Renal pelvis (tissue), 4 donors: ENCODE data around the gene PDLIM1. TPM values are rescaled to one million over a fixed set of nuclear protein-coding genes. Genes with fewer than 3 reads are reported as not detected.

Experiments used
- DNase-seq: peaks from one replicate; pipeline ENCODE4 v3.0.0-alpha.2; 2013
- polyA plus RNA-seq, 3 donors: library from polyadenylated mRNA; unstranded; fragments of 120-200 nt; gene quantifications; one replicate each; pipeline ENCODE4 v1.2.1, GENCODE V29; 2013; ENCODE audit not compliant: insufficient read length in 3 of 3

The PDLIM1 gene
- polyA plus RNA-seq, 3 donors = 63.3 to 84.3 (median 83.7) TPM

DNA sequence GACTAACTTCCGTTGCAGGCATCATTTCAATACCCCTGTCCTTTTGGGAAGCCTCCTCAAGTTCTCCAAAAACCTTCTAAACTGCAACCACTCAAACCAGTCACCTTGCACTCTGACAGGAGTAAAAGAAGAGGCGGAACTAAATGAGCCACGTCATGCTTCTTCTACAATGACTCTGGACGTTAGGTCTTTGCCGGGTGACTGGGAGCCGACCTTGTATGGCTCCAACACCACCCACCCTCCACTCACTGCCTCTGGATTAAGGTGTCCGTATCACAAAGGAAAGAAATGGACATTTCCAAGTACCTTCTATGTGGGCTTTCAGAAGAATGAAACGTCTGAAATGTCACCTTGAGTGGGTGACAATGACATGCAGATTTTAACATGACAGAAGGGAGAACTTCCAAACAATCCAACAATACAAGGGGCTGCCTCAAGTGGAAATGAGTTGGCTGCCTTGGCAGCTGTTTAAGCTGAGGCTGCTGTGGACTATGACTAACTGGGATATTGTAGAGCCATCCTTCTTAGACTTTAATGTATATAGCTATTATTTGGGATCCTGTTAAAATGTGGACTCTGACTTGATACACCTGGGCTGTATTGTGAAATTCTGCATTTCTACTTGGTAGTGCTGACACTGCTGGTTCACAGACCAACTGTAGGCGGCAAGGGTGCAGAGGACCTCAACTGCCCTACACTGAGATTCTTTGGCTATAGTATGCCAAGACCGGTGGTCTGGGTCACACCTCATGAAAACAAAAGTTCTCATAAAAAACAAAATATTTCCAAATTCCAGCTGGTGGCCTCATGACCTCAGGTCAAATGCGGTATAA lies 33.8 kb upstream of the PDLIM1 start:
- no peak for DNase-seq

DNA sequence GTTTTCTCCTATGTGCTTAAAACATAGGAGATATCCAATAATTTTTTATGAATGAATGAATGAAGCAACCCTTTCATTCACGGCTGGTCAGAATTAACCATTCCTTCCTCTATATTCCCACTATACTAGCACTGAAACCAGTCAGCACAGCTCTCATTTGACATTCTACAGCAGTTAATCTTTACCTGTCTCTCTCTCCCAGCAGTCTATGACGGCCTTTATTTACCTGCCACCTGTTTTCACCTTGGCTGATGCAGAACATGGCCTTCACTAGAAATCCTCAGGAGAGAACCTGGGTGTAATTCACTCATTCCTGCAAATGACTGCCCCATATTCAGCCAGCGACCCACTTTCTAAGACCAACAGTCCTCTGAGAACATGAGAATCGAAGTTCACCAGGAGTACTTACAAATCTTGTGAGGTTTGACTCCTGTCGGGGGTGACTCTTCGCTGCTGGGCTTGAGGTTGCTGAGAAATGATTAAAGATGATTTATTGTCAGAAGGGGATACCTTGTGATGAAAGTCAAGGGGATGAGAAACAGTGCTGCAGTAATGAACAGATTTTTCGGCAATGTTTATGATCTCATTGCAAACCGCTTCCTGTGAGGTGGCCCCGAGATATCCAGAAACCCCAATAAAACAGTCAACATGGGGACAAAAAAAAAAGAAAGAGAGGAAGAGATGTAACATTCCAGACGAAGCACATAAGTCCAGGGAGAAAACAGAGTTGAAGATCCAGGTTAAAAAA lies 30.9 kb upstream of the PDLIM1 start:
- no peak for DNase-seq

DNA sequence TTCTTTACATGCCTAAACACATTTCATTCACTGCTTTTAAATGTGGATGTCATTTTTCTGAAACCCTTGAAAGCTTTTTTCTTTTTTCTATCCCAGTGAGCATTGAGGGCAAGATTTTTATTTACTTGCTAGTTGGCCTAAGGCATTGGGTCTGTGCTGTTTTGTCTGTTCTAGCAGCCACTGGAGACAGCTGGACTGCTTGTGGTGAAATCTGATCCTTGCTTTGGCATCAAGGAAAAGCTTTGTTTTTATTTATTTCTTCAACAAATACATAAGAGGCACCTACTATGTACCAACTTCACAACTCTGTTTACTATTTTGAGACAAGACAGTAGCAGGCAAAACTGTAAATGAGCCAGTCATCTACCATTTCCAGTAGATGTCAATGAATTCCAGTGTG lies 28.4 kb upstream of the PDLIM1 start:
- peak; percentile 33 for DNase-seq

DNA sequence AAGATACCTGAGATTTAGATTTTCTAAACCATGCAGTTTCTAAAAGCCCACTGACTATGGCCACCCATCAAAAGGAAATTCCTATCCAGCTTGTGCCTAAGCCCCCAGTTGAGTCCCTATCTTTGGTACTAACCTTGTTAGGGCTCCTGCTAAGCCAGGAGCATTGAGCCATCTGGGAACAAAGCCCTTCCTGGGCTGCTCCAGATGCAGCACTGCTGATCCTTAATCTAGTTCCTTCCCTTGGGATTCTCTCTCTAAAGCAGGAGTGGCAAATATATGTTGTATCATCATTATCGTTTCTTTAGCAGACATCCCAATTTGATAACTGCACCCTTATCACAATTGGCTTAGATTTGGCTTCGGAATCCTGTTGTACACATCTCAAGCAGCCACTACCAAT lies 24.7 kb upstream of the PDLIM1 start:
- DNase-seq = no peak

DNA sequence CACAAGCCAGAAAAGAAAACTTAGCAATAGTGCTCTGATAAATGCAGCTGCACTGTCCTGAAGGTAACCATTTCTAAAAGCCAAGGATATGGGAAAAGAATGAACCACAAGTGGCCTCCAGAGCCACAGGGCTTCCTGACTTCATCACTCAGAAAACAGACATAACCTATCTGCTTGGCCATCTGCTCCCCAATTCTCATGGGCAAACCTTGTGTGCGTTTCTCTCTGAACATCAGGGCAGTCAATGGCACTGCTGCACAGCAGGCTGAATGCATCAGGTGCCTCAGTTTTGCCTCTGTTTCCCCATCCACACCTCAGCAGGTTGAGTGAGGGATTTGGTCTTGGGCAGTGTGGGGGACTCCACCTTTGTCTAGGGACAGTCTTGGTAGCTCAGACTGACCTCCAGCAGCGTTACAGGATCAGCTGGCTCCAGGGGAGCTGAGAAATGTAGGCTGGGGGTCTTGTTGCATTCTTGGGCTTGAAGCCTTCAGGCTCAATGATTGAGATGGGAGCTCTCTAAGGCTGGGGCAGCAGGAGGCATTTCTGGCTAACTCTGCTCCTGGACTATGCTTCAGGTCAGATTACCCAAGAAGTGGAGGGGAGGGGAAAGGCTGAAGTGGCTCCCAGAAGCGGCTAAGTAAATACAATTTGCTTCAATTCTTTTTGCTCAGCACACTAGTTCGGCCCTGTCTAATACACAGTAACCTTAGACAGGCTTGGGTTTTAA lies 23.6 kb upstream of the PDLIM1 start:
- no peak for DNase-seq

DNA sequence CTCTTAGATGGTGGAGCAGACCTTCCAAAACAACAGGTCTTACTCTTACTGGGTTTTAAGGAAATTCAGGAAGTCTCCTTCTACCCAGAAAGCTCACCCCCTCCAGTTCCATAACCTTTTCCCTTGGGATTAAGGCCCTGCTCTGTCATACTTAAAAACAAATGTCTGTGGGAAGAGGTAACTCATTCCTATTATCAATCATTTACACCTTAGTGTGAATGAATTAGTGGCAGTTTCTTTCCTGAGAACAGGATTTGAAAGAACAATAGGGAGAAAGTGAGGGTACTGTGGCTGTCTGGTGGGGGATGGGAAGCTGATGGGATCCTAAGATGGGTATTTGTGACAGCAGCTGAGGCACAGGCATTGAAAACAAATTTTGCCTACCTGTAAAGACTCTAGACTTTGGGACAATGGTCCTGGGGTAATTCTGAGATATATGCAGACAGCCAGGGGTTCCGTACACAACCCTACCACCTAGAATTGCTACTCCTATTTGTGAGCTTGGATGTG lies 22.2 kb upstream of the PDLIM1 start:
- DNase-seq = no peak

DNA sequence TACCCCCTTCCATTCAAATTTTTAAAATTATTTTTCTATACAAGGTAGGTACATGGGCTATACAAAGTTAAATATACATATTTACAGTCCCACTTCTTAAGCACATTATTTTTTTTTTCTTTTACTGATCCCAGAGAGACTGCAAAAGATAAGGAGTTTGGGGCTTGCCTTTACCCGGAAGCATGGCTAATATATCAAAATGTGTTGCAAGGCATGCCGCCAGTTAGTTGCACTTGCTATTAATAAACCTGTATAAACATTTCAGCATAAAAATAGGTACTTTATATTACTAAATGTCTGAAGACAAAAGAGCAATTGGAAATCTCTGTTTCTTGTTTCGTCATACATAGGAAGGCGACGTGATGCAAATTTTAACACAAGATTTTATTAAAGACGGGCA lies 21.5 kb upstream of the PDLIM1 start:
- DNase-seq = no peak

DNA sequence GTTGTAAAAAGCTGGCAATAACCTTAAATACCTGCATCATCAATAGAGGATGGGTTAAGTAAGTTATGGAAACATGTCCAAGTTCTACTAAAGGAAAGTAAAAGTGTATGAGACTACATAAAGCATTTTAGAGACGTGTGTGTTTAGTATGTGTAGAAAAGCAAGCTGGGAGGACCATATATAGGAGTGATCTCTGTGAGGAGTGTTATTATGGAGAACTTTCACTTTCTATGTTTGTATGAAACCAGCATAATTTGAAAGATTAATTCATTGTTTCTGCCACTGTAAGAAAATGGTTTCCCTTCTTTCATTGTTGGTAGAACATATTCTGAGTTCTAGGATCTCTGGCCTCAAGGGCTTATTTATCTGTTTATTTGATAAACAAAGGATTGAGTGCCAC lies 19.2 kb upstream of the PDLIM1 start:
- no peak for DNase-seq

DNA sequence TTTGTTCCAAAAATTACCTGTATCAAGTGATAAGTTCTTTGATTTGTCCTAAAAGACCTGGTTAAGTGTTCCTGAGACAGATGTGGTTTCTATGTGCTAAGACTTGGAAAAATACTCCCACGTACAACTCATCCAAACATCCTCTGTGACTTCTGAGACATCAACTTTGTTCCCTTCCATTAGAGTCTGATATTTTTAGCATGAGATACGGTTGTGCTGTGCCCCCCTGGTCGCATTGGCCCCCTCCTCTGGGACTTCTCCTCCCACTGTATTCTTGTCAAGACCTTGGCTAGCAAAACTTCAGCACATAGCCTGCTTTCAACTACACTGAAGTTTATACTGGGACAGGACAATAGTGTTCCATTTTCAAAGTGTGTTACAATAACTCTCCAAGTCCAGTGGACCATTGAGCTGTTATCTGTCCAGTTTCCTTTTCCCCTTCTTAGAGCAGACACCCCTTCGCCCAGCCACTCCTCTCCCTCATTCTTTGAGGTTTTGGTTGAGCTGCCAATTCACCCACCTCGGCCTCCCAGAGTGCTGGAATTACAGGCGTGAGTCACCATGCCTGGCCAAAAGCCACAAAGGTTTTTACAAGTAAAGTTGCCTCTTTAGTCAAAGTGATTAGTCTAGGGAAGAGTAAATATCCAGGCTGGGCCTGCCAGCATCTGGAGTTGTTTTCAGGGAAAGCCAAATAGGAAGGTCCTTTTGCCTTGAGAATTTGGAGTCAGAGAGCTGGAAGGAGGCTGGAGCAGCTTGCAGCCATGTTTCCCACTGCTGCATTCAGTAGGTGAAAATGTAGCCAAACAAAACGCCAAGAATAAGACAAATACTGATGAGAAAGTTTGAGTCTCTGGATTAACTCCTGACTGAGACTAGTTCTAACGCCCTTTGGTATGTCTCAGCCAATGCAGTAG lies 17.8 kb upstream of the PDLIM1 start:
- no peak for DNase-seq

DNA sequence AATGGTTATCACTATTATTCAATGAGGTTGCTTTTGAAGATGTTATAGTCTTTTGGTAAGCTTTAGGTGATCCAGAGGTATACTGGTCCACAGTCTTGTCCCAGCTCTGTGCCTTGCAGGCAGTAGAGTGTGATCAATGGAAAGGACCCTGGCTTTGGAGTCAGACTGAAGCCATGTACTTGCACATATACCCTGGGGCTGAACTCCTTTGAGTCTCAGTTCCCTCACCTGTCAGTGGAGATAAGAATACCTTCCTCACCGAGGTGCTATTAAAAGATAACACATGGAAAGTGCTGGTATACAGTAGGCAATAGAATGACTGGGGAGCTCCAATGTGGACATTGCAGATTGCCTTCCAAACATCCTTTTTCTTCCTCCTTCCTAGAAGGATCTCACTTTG lies 16.0 kb upstream of the PDLIM1 start:
- no peak for DNase-seq

DNA sequence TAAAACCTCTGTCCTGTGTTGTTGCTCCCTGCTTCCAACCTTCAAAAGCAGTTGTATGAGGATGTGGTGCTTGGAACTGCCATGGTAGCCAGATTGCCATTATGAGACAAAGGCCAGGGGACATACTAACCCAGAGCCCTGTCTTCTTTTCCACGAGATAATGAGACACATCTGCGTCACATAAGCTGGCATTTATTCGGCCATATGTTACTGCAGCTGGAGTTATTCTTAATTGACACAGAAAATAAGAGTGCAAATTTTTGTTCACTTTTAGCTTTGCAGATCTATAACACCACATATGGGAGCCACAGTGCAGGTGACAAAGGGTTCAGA lies 15.5 kb upstream of the PDLIM1 start:
- DNase-seq = no peak

DNA sequence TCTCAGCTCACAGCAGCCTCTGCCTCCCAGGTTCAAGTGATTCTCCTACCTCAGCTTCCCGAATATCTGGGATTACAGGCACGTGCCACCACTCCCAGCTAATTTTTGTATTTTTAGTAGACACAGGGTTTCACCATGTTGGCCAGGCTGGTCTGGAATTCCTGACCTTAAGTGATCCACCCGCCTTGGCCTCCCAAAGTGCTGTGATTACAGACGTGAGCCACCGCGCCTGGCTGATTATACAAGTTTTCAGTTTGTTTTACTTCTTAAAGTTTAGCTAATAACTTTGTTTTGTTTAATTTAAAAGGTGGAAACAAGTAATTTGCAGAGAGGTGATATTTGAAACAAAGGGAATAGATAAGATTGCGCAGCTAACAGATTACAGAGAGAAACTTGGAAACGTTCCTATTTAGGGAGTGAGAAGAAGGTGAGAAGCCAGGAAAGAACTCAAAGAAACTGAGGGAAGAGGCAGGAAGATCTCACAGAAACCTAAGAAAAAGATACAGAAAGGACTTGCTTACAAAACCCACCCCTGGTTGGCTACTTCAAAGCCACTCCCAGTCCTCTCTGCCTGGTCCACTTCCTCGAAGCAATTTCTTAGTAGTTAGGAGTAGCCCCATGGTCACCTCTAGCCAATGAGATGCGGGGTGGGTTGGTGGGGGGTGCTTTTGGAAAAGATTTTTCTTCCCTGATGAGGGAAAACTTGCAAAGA lies 15.0 kb upstream of the PDLIM1 start:
- no peak for DNase-seq

DNA sequence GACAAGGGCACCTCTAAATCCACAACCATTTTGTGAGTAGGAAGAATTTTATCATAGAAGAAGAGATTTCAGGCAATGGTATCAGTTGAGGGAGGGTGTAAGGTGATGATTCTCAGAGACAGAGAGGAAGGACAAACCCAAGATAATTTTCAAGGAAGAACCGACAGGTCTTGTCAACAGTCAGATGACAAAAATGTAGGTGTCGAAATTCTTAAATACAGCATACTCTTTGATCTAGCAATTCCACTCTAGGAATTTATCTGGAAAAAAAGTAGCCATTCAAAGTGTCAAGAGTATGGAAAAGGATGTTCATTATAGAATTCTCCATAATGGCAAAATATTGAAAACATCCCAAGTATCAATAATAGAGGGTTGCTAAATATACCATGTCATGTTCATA lies 14.2 kb upstream of the PDLIM1 start:
- DNase-seq = no peak

DNA sequence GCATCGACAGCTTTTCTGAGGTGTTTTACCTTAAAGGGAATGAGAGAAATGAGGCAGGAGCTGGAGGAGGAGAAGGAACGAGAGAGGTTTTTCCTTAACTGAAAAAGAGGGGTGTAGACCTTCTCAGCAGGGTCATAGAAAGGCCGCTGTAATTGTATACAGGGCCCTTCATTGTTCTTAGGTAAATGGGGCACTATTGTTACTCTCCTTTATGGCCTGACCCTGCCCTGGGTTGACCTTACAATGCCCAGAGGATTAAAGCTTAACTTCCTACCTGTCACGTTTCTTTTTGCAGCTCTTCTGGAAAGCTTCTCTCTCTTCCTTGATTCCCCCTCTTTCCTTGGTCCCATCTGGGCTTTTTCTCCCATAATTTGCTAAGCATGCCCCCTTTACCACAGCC lies 13.7 kb upstream of the PDLIM1 start:
- DNase-seq = no peak

DNA sequence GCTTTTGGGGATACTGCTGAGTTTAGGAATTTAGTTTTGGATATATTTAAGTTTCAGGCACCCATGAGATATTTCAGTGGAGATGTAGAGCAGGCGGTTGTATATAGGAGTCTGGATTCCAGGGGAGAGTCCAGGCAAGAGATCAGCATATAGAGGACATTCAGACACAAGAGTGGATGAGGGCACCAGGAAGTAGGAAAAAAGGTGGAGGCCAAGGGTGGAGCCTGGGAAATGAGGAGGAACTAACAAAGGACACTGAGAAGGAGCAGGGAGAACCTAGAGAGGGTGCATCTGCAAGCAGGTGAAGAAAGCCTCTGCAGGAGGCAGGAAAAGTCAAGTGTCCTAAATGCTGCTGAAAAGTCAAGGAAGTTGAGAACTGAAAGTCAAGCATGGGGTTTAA lies 13.1 kb upstream of the PDLIM1 start:
- no peak for DNase-seq

DNA sequence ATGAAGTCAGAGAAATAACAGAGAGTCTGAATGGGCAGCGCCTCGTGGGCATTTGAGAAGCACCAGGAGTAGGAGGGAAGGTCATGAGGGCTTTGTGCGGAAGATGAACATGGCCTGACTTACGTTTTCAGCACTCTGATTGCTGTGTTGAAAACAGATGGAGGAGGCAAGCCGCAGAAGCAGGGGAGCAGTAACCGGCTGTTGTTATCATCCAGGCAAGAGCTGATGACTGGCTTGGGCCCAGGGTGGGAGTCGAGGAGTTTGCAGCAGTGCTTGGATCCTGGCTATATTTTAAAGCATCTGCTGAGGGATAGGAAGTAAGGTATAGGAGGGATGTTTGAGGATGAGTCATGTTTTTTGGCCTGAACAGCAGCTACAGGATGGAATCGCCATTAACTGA lies 12.7 kb upstream of the PDLIM1 start:
- DNase-seq = no peak

DNA sequence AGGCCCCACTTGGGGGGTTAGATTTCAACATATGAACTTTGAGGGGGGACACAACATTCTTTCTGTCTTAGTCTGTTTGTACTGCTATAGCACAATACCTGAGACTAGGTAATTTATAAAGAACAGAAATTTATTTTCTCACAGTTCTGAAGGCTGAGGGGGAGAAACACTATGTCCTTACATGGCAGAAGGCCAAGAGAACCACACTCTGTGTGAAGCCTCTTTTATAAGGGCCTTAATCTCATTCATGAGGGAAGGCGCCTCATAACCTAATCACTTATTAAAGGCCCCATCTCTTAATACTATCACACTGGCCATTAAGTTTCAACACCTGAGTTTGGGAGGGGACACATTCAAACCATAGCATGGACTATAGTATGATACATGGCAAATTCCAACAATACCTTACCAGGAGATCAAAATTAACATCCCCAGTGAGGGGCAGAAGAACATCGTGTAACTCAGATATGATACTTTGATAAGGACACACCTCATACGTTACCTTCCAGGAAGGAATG lies 9.3 kb upstream of the PDLIM1 start:
- DNase-seq = no peak

DNA sequence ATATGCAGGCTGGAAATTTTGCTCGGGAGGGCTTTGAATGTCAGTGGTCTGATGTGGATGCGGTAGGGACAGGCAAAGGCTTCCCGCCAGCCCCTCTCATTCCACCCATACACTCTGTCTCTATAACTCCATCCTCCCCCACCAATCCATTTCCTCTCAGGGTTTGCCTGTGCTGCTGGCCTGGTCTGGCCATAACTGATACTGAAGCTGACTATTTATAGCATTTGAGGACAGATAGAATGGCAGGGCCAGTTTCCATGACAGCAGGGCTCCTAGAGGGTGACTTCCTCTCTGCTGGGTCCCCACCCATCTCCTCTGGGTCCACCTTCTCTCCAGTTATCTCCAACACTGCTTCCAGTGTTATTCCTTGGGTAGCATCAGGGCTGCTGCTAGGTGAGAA lies 6.6 kb upstream of the PDLIM1 start:
- DNase-seq = no peak

DNA sequence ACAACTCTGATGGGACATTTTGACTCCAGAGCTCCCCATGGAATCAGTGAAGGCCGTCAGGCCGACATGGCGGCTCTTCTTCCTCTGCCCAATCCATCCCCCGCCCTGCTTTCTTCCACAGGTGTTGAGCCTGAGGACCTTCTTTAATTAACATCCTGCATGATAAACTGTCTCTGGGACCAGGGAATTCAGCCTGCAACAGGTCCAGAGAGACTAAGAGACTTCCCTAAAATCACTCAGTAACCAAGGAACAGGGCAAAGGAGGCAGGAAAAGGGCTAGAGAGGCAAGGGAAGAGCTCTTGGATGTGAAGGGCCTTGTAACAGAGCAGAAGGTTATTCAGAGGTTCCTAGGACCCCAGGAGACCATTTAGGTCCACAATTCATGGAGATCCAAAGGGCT lies 6.0 kb upstream of the PDLIM1 start:
- no peak for DNase-seq

DNA sequence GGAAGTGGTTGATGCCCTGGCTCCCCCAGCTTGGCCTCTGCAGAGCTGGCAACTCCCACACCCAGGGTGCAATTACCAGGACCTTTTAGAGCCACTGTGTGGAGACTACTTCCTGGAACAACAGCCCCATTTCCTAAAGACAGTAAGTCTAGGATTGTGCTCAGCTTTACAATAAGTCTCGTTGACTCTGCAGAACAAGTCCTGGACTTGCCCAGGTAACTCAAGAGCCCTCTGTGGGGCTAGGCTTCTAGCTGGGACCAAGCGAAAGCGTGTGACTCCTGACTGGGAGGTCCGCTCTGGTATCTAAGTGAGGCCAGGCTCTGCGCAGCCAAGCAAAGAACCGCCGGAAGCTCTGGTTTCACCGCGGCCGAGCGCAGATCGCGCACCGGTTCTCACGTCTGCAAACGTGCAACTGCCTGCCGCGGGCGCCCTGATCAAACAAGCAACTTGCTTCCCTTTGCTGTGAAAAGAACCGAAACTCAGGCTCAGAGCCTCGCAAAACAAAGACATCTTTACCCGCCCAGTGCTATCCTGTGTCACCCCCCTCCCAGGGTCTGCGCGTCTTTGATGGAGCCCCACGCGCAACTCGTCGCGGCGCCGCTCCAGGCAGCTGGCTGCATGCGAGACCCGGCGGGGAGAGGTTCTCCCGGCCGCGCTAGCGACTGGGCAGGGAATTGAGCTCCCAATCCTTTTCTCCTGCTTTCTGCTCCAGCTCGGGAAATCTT lies 4.4 kb upstream of the PDLIM1 start:
- no peak for DNase-seq
